Activated B cell treated with CpG ODN at 0.5 μM for 24 hours (primary cell): Measurements from ENCODE around the gene GALNT17. TPM values are rescaled to one million over a fixed set of nuclear protein-coding genes. Genes with fewer than 3 reads are reported as not detected.

ENCODE experiments used
- ATAC-seq: fragments of 200-7000 bp; cut with Tn5 transposase; one replicate; pipeline ENCODE4 v1.10.0; 2021; ENCODE audit warnings: low read depth, mild to moderate bottlenecking, moderate library complexity
- CTCF ChIA-PET: fragments of 350-600 bp; sonication (Branson Sonifier 250); formaldehyde crosslinking; loops from one replicate; lab custom pipeline; 2021; ENCODE audit warnings: antibody characterized with exemption; lab: Charles Lee
- POLR2A ChIA-PET: fragments of 350-600 bp; sonication (Branson Sonifier 250); formaldehyde crosslinking; loops from one replicate; lab custom pipeline; 2021; ENCODE audit warnings: antibody characterized with exemption; lab: Charles Lee
- DNase-seq: peaks from one replicate; pipeline ENCODE4 v3.0.0; 2022
- H3K27ac Mint-ChIP-seq: one replicate; pipeline ENCODE4 v1.8.0; 2020; ENCODE audit warnings: mixed read lengths
- H3K27me3 Mint-ChIP-seq: one replicate; pipeline ENCODE4 v1.8.0; 2021; ENCODE audit warnings: mixed read lengths
- H3K36me3 Mint-ChIP-seq: one replicate; pipeline ENCODE4 v1.8.0; 2021; ENCODE audit warnings: low read depth, mixed read lengths
- H3K4me1 Mint-ChIP-seq: one replicate; pipeline ENCODE4 v1.8.0; 2021; ENCODE audit warnings: mixed read lengths
- H3K4me3 Mint-ChIP-seq: one replicate; pipeline ENCODE4 v1.8.0; 2020; ENCODE audit warnings: mild to moderate bottlenecking, mixed read lengths
- H3K9me3 Mint-ChIP-seq: one replicate; pipeline ENCODE4 v1.8.0; 2020; ENCODE audit warnings: mixed read lengths
- intact Hi-C: fragments of 100-400 bp; cut with micrococcal nuclease; formaldehyde crosslinking; loops from one replicate; pipeline ENCODE4 v1.15.1; 2024
- total RNA-seq: library from RNA; stranded (reverse); gene quantifications from 2 replicates; pipeline ENCODE4 v1.2.3, GENCODE V29; 2022
- TF ChIP-seq, protein P1 (sequence below): fragments of 200-600 bp; IDR thresholded peaks from one replicate; pipeline ENCODE4 v1.8.0; 2022; ENCODE audit warnings: antibody characterized with exemption, mild to moderate bottlenecking

GALNT17 gene
- total RNA-seq, 1 donor from 2014 or later, result not detected

DNA sequence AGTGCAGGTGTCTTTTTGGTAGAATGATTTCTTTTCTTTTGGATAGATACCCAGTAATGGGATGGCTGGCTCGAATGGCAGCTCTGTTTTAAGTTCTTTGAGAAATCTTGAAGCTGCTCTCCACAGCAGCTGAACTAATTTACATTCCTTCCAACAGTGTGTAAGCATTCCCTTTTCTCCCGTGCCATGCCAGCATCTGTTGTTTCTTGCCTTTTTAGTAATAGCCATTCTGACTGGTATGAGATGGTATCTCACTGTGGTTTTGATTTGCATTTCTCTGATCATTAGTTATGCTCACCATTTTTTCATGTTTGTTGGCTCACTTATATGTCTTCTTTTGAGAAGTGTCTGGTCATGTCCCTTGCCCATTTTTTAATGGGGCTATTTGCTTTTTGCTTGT is 486.3 kb downstream of the GALNT17 start:
- TF ChIP-seq, protein P1, sequence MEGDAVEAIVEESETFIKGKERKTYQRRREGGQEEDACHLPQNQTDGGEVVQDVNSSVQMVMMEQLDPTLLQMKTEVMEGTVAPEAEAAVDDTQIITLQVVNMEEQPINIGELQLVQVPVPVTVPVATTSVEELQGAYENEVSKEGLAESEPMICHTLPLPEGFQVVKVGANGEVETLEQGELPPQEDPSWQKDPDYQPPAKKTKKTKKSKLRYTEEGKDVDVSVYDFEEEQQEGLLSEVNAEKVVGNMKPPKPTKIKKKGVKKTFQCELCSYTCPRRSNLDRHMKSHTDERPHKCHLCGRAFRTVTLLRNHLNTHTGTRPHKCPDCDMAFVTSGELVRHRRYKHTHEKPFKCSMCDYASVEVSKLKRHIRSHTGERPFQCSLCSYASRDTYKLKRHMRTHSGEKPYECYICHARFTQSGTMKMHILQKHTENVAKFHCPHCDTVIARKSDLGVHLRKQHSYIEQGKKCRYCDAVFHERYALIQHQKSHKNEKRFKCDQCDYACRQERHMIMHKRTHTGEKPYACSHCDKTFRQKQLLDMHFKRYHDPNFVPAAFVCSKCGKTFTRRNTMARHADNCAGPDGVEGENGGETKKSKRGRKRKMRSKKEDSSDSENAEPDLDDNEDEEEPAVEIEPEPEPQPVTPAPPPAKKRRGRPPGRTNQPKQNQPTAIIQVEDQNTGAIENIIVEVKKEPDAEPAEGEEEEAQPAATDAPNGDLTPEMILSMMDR, result no peak
- Mint-ChIP-seq H3K4me1 (no peaks in the 10 kb centered on the region), H3K9me3 (peaks cover 10% of the 10 kb centered on the region), H3K36me3 (no peaks in the 10 kb centered on the region), H3K27me3 (no peaks in the 10 kb centered on the region), H3K4me3 (no peak overlapping the region), H3K27ac (no peak overlapping the region)
- ATAC-seq (no peak), DNase-seq (no peak)
- POLR2A ChIA-PET, result no interaction called here
- CTCF ChIA-PET, result no interaction called here
- intact Hi-C loops, result no loop called here

DNA sequence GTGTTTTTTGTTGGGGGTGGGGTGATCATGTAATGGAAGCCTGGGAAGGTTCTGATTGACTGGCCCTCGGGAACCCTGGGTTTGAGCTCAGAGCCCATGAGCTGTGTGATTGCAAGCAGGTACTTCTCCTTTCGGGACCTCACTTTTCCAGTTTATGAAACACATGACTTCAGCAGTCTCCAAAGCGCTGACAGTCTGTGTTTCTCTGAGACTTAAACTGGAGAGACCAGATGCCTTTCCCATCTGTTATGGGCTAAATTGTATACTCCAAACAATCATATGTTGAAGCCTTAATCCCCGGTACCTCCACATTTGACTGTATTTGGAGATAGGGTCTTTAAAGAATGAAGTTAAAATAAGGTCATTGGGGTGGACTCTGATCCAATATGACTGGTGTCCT is 493.6 kb downstream of the GALNT17 start:
- H3K27ac Mint-ChIP-seq, result no peak overlapping the region
- peaks cover 8% of the 10 kb centered on the region for H3K9me3 Mint-ChIP-seq
- H3K27me3 Mint-ChIP-seq, result no peaks in the 10 kb centered on the region
- CTCF ChIA-PET, result no interaction called here
- POLR2A ChIA-PET, result no interaction called here
- intact Hi-C loops, result no loop called here
- H3K36me3 Mint-ChIP-seq, result no peaks in the 10 kb centered on the region
- no peak for ATAC-seq
- no peak overlapping the region for H3K4me3 Mint-ChIP-seq
- no peaks in the 10 kb centered on the region for H3K4me1 Mint-ChIP-seq
- TF ChIP-seq, protein P1, result no peak
- DNase-seq, result no peak

DNA sequence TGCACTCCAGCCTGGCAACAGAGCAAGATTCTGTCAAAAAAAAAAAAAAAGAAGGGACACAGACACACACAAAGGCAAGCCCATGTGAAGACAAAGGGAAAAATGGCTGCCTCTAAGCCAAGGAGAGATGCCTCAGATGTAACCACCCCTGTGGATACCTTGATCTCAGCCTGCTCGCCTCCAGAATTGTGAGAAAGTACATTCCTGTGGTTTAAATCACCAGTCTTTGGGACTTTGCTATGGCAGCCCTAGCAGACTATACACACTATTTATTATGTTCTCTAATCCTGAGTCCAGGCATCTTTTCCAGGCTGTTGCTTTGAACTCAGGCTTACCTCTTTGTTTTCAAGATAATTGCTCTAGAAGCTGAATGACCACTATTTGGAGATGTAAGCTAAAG is 494.3 kb downstream of the GALNT17 start:
- Mint-ChIP-seq H3K27ac (no peak overlapping the region), H3K4me1 (no peaks in the 10 kb centered on the region)

DNA sequence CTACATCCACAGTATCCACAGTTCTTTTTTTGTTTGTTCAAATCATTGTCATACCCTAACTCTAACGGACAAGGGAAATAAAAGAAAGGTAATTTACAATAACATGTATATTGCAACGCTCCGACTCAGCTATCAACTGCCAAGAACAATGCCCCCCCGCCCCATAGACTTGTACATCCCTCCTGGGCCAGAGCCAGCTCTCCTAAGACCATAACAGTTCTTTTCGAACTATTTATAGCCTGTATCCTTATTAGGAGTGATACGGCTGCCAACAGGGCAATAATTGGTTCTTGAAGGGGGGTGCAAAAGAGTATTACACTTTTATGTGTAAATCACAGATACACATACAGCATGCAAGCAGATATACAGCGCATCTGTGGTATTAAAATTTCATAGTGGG is 495.7 kb downstream of the GALNT17 start:
- Mint-ChIP-seq H3K9me3 (peaks cover 3% of the 10 kb centered on the region), H3K4me1 (no peaks in the 10 kb centered on the region), H3K36me3 (no peaks in the 10 kb centered on the region), H3K27me3 (no peaks in the 10 kb centered on the region), H3K4me3 (no peak overlapping the region), H3K27ac (no peak overlapping the region)
- TF ChIP-seq, protein P1, result no peak
- ATAC-seq, result no peak
- no peak for DNase-seq
- POLR2A ChIA-PET, result no interaction called here
- CTCF ChIA-PET, result no interaction called here
- intact Hi-C loops, result no loop called here

More for the DNA sequence above, 494.3 kb downstream of the GALNT17 start:
- no peaks in the 10 kb centered on the region for H3K27me3 Mint-ChIP-seq
- TF ChIP-seq, protein P1, result no peak
- ChIA-PET CTCF (no interaction called here), POLR2A (no interaction called here)
- peaks cover 4% of the 10 kb centered on the region for H3K9me3 Mint-ChIP-seq
- H3K4me3 Mint-ChIP-seq, result no peak overlapping the region
- H3K36me3 Mint-ChIP-seq, result no peaks in the 10 kb centered on the region
- ATAC-seq, result no peak
- DNase-seq, result no peak
- intact Hi-C loops, result no loop called here

DNA sequence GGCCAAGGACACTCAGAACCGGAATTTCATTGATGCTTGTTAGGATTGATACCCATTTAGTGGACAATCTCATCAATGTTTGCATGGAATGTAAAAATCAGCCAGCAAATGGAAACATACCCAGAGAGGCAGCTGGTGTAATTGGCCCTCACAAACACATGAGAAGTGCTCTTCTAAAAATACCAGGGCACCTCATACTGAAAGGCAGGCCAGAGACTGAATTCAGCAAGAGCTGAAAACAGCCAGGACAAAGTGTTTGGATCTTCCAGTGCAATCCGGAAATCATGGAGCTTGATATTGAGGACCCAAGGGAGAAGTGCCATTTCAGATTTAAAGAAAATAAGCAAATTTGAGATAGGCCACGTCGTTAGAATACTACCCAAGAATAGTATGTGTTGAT is 498.6 kb downstream of the GALNT17 start:
- CTCF ChIA-PET, result no interaction called here
- intact Hi-C loops, result no loop called here
- Mint-ChIP-seq H3K27me3 (no peaks in the 10 kb centered on the region), H3K9me3 (peaks cover 3% of the 10 kb centered on the region), H3K36me3 (no peaks in the 10 kb centered on the region), H3K4me3 (no peak overlapping the region), H3K4me1 (no peaks in the 10 kb centered on the region), H3K27ac (no peak overlapping the region)
- TF ChIP-seq, protein P1, result no peak
- POLR2A ChIA-PET, result no interaction called here
- DNase-seq, result no peak
- no peak for ATAC-seq
